Hematopoietic multipotent progenitor cell treated with erythropoietin and hydrocortisone succinate and interleukin-3 and kit ligand, for 4 days (in vitro differentiated cells): Measurements from ENCODE around the gene CAPN3.
A peak's percentile ranks its signal among the peaks of the same experiment; 100 is the strongest.

Experiments
- DNase-seq: peaks from one replicate; pipeline ENCODE4 v3.0.0-alpha.2; 2015

Gene CAPN3

GRCh38 chr15:42401544-42402454 lies 42.5 kb downstream of the CAPN3 start:
- DNase-seq = peak; percentile 18

- DNase-seq = peak; percentile 15
Measured at GRCh38 chr15:42402455-42403205, 43.3 kb downstream of the CAPN3 start.

GRCh38 chr15:42403389-42403788 lies 44.1 kb downstream of the CAPN3 start:
- no peak for DNase-seq

GRCh38 chr15:42404461-42405235 lies 45.3 kb downstream of the CAPN3 start:
- no peak for DNase-seq

- DNase-seq = no peak
Measured at GRCh38 chr15:42405863-42406482, 46.7 kb downstream of the CAPN3 start.

- DNase-seq = no peak
Measured at GRCh38 chr15:42408178-42408577, 48.9 kb downstream of the CAPN3 start.

- DNase-seq = no peak
Measured at GRCh38 chr15:42409011-42409410, 49.7 kb downstream of the CAPN3 start.

GRCh38 chr15:42411884-42412283 lies 52.6 kb downstream of the CAPN3 start:
- no peak for DNase-seq

- no peak for DNase-seq
Measured at GRCh38 chr15:42413920-42414319, 54.6 kb downstream of the CAPN3 start.

- no peak for DNase-seq
Measured at GRCh38 chr15:42419369-42419768, 60.1 kb downstream of the CAPN3 start.

- no peak for DNase-seq
Measured at GRCh38 chr15:42421376-42421775, 62.1 kb downstream of the CAPN3 start.

GRCh38 chr15:42427429-42428223 lies 68.3 kb downstream of the CAPN3 start:
- no peak for DNase-seq

GRCh38 chr15:42444415-42445063 lies 85.2 kb downstream of the CAPN3 start:
- DNase-seq = peak; percentile 7

GRCh38 chr15:42445551-42445950 lies 86.2 kb downstream of the CAPN3 start:
- no peak for DNase-seq

GRCh38 chr15:42447599-42447998 lies 88.3 kb downstream of the CAPN3 start:
- DNase-seq = no peak

GRCh38 chr15:42448281-42448680 lies 89.0 kb downstream of the CAPN3 start:
- no peak for DNase-seq

- no peak for DNase-seq
Measured at GRCh38 chr15:42449770-42450424, 90.6 kb downstream of the CAPN3 start.

GRCh38 chr15:42450425-42450790 lies 91.1 kb downstream of the CAPN3 start:
- DNase-seq = no peak

GRCh38 chr15:42453826-42454225 lies 94.5 kb downstream of the CAPN3 start:
- peak; percentile 4 for DNase-seq

- DNase-seq = no peak
Measured at GRCh38 chr15:42456531-42456930, 97.2 kb downstream of the CAPN3 start.

GRCh38 chr15:42456971-42457370 lies 97.7 kb downstream of the CAPN3 start:
- DNase-seq = no peak
